Stimulated activated naive CD4-positive, alpha-beta T cell treated with Interleukin-2 at 50 U/mL for 16 hours (primary cell): Measurements from ENCODE around the gene NINL.

Experiments used
- DNase-seq: peaks from one replicate; lab custom pipeline; 2025; lab: John Stamatoyannopoulos, UW

Gene NINL

DNA sequence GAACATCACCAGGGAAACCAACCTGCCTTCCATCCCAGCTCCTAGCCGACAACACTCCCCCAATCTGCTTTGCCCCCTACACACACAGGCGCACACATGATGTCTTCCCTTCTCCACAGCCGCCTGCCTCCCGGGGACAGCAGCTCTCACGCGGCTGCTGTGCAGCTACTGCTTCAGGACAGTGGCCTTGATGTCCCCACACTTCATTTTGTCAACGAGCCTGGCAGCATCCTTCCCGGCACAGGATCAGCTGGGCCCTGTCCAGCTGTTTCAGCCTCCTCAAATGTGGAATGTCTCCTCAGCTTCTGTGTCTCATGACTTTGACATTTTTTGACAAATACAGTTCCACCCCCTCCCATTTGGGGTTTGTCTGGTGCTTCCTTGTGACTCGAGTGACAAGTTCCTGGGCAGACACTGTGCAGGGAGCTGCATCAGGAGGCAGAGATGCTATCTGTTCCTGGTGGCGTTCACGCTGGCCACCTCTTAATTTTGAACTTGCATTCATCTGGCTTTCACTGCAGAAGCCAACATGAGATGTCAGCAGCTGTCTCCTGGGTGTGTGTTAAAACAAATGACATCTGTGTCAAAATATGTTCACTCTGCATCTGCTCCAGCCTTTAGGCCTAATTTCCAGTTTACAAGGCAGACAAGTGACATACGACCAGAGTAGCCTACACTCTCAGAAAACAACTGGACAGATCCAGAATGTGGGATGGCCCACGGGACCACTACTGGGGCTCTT, 120.7 kb downstream of the NINL start:
- no peak for DNase-seq

DNA sequence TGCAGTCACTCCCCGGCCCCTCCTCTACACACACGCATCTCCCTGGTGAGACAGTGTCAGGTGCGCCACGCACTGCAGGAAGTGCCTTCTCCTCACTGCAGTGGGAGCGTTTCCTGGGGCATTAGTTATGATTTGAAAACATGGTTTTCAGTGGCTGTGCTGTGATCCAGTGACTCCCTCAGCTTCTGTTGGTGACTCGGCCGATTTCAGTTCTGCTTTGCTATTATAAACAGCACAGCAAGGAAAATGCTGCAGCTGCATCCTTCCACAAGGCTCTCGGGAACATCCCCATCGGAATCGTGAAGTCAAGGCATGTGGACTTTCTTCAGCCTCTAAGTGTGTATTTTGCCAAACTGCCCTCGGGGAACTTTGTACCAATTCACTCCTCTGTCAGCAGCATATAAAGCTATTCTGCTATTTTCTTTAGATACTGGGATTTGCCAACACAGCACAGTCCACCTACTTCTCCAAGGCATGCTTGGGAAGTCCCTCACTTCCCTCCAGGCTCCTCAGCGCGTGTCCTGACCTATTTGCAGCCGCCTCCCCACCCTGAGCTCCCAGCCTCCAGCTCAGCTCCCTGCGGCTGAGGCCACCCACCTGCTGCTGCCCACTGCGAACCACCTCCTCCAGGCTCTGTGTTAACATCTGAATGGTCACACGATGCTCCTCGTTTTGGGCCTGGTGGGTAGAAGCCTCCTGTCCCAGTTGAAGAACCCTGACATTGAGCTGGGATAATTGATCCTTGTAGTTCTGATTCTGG, 123.4 kb downstream of the NINL start:
- DNase-seq: no peak

DNA sequence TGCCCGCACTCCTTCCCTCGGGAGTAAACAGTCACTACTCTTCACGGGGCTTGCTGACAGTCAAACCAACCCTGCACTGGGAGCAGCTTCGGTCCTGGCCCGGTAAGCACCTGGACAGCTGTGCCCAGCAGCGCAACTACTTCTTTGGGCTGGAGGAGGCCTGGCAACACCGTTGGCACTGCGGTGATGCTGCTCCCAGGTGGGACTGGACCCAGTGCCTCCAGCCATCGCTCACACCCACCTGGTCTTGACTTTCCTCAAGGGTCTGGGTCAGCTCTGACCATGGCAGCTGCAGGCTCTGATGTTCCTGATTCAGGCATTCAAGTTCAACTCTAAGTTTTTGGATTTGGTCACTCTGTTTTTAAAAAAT, 124.1 kb downstream of the NINL start:
- no peak for DNase-seq

DNA sequence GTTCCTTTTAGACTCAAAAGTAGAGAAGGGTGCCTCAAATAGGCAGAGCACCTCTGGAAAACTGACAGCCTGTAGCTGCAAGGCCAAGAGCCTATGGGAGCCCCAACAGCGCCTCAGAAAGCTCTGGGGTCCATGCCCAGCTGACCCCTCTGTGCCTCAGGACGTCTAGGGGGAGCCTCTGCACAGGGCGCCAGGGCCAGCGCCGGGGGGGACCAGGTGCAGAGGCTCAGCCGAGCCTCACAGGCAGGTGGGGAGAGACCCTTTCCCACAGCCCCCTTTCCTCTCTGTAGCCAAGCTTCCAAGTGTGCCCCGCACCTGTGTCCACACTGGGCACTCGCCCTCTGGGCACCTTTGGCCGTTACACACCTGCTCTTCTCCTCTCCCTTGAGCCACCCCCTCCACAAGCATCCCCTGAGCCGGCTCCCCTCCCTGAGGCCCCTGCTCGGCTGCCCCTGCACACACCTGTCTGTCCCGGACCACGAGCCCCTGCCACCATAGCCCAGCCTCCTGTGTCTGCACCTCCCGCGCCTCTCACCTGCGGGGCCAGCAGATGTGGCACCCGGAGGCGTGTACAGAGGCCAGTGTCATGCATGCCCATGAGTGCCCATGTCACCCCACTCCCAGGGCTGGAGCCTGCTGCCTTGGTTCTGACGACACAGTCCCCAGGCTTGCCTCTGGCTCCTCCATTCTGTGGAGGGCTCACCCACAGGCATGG, 124.6 kb downstream of the NINL start:
- no peak for DNase-seq

DNA sequence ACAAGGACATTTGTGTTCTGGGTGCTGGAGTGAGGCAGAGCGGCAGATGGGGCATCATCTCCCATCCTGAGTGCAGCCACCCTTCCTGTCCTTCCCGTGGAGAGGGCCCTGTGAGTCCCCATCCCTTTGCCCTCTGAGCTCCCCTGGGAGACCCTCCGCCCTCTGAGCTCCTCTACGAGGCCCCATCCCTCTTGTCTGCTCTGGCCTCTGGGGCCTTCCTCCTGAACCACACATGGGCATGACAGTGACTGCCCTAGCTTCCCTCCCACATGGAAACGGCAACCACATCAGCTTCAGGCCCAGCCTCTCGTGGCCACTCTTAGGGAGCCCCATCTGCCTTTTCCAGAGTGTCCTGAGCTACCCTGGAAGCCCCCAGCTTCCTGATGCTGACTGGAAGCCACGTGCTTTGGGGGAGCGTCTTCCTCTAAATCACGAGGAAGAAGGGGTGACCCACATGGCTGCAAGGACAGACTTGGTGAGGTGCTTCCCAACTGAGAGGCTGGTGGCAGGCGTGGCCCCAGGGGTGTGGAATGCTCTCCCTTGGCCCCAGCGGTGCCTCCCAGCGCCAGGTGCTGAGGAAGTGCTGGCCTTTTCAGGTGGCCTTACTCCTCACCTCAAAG, 125.3 kb downstream of the NINL start:
- DNase-seq: no peak

DNA sequence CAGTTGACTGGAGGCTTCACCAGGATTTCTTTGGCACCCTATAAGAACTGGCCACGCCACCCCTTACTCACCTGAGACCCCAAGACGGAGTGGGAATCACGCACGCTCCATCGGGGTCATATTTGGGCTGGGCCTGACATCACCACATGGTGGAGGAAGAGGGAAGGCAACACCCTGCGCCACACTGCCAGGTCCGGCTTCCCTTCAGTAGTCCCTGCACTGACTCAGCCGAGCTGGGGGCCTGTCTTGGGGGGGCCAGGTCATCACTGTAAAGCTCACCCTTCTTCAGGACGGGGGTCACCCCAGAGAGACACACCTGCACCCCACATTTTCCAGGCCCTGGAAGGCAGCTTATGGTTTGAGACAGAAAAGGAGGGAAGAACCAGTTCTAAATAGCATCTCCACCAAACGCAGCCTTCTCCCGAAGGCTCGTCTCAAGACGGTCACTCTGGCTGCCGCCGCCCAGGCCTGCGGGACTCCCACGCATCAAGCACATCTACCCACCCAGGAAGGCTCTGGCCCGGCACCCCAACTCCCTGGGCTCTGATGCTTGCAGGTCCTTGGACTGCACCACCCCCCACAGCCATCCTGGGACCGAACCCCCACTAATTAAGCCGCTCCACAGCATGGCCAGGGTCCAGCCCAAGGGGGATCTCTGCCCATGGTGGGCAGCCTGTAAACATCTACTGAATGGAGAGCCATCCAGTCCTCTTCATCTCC, 126.1 kb downstream of the NINL start:
- no peak for DNase-seq

DNA sequence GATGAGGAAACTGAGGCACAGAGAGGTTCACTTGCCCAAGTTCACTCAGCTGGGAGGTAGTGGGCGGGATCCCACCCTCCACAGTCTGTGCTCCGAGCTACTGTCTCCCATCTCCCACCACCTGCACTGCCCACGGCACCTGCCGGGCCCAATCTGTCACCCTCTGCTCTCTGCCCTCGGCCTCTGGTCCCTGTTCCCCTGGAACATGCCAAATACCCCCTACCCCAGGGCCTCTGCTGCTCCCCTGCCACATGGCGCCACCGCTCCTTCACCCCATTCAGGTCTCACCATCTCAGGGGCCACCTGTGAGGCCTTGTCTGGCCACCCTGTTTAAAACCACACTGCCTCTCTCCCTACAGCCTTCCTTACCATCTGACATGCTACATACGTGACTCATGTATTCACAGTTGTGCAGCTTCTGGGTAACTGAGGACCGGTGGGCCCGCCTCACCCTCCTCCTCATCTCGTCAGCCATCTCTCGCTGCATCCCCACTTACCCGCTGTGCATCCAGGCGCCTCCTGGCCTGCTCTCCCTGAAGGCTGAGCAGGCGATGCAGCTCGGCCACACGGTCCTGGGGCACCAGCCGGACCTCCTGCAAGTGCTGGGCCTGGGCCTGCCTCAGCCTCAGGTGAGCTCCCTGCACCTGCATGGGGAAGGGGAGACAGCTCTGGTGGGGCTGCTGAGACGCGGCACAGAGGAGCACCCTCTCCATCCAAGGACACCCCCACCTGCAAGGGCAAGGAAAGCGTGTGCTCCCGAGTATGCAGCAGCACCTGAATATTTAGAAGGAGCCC, 127.2 kb downstream of the NINL start:
- DNase-seq: no peak

DNA sequence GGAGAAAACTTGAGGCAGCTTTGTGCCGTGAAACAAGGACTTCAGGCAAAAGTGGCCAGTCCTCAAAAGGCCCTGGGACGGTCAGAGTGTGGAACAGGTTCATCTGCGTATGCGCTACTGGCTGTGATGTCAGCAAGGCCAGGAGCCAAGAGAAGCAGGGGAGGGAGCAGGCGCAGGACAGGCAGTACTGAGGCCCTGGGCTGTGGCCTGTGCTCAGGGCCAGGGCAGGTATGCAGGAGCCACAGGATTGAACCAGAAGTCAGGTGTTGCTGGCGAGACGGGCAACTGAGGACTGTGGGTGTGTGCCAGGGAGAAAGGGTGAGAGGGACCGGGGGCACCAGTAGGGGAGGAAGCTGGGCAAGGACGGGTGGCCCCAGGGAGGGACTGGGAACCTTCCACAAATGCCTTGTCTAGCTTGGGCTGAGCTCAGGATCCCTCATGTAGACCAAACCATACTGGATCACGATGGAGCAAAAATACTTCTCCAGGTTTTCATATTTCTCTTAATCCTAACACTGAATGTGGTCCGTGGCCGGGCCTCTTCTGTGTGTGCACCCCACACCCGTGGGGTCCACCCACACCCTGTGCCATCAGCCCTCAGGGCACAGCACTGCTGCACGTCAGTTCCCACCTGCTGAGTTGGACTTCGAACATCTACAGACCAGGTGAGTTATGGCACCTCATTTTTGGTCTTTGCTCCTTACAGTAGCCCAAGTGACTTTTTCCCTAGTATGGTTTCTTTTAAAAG, 131.0 kb downstream of the NINL start:
- DNase-seq: no peak

DNA sequence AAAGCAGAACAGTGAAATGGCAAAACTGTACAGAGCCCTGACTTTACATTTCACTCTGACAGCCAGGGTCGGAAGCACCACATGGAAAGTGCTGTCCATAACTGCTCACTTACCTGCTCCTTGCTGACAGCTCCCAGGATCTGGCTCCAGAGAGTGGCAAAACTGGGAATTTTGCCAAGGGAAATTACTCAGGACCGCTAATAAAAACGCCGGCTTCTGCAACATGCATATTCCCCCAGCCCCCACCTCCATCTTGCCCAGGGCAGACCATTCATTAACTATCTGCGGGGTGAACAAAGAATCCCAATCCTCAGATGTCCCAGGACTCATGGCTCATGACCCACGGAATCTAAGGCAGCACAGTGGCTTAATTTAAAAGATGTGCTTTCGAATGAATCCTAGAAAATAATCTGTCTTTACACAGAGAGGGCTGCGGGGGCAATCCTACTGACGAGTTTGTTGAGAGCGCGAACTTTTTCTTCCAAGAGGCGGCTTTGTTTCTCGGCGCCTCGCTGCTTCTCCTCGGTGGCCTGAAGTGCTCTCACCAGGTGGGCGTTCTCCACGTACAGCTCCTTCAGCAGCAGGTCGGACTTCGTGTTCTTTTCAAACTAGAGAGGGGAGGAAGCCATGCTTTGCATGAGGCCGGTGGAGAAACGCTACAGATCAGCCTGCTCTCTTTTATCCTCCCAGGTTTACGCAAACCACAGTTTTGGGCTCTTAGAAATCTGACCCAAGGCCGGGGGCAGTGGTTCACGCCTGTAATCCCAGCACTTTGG, 132.1 kb downstream of the NINL start:
- DNase-seq: no peak

DNA sequence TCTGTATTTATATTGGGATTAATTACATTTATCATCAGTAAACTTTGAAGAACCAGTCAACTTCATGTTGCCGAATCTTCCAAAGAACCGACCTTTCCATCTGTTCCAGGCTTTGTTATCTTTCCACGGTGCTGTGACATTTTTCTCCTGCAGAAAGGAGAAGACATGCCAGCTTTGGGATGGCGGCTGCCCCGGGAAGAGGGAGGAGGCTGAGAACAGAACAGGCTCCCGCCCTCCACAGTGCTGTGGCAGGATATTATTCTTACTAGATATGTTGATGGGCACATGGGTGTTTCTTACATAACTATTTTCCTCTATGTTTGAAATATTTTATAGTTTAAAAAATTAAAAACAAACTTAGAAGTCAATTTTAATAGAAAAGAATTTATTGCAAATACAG, 133.0 kb downstream of the NINL start:
- no peak for DNase-seq

DNA sequence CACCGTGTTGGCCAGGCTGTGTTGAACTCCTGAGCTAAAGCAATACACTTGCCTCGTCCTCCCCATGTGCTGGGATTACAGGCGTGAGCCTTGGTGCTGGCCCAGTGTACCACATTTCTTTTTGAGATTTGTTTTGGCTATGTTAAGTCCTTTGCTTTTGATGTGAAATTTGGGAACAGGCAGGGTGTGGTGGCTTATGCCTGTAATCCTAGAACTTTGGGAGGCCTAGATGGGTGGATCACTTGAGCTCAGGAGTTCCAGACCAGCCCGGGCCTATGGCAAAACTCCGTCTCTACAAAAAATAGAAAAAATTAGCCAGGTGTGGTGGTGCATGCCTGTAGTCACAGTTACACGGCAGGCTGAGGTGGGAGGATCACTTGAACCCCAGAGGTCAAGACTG, 137.7 kb downstream of the NINL start:
- no peak for DNase-seq

DNA sequence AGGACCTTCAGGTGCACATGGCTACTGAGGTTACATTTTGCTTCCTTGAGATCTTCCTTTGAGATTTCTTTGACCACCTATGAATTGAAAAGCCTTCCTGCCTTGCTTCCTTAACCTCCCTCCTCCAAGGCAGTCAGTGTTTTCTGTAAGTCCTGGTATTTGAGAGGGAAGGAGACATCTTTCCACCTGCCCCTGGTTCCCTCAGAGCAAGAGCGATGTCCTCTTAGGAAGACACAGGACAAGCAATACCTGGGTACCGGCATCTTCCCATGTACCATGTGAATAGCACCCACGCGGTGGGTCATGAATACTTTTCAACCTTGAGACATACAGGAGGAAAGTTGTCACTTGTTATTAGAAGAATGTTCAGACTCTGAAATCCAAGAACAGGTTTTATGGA, 140.8 kb downstream of the NINL start:
- DNase-seq: no peak

DNA sequence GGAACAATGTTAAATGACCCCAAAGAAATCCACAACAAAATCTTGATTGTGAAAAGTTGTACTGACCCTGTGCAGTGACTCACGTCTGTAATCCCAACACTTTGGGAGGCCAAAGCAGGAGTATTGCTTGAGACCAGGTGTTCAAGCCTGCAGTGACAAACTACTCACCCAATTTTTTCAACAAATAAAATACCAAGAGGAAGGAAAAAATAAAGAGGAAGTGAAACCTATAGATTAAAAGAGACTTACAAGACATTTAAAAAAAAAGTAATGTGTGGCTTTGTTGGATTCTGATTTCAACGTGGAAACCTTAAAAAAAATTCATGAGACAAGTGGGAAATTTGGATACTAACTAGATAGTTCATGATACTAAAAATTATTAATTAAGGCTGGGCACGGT, 146.0 kb downstream of the NINL start:
- DNase-seq: no peak

DNA sequence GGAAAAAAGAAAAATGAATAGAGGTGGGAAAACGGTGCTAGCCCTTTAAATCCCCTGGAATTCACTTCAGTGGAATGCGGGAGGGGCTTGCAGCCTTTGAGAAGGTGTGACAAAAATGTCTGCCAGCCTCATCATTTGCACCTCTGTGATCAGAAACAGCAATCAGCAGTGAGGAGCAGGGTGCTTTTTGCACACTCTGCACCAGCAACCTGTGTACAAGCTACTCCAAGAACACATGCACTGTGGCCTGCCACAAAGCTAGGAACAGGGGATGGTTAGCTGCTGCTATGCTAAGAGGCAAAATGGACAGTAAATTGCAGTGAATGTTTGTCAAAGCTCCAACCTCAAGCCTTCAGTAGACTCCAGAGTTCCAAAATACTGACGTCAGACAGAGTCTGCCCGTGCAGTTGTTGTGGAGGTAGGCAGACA, 148.2 kb downstream of the NINL start:
- no peak for DNase-seq

DNA sequence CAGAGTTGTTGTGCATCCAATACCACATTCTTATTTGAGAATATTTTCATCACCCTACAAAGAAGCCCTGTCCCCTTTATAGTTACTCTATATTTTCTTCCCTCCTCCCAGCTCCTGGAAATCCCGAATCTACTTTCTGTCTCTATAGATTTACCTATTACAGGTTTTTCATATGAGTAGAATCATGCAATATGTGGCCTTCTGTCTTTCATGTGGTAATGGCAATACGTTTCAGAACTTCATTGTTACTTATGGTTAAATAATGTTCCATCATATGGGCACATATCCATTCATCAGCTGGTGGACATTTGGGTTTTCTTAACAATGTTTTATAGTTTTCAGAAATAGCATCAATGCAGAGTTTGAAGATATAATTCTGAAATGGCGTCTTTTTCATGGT, 160.8 kb downstream of the NINL start:
- DNase-seq: no peak

DNA sequence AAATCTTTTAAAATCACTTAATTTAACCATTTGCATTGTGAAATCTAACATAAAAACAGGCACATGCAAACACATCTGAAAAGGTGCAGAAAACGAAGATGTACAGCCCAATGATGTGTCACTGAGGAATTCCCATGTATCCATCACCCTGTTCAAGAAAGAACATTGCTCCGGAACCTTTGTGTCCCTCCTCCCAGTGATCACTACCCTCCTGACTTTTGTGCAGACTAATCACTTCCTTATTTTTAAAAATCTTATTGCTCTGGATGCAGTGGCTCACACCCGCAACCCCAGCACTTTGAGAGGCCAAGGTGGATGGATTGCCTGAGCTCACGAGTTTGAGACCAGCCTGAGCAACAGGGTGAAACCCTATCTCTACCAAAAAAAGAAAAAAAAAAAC, 163.3 kb downstream of the NINL start:
- DNase-seq: no peak

DNA sequence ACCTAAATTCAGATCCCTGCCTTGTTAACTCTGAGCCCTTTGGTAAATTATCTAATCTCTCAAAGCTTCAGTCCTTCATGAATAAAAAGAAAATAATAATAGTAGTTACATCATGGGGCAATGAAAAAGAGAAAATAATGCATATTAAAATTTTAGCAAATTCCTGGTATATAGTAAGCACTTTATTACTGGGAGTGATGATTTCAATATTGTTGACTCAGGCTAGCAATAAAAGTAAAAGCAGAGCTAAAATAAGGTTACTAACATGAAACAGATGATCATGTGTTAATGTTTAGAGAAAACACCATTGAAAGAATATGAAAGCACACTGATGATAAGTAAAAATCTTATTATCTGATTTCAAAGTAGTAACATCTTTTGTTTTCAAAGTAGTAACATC, 164.2 kb downstream of the NINL start:
- no peak for DNase-seq

DNA sequence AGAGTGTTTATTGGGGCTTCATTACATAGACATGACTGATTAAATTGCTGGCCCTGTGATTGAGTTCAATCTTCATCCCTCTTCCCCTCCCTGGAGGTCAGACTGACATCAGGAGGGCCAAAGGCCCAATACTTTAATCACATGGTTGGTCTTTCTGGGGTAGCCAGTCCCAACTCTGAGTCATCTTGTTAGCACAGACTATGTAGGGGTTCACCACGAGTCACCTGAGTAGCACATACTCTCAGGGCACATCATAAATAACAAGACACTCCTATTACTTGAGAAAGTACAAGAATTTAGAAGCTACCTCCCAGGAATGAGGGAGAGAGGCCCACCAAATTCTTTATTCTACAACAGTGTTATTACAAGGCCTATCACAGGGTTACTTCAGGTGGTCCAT, 166.6 kb downstream of the NINL start:
- no peak for DNase-seq

DNA sequence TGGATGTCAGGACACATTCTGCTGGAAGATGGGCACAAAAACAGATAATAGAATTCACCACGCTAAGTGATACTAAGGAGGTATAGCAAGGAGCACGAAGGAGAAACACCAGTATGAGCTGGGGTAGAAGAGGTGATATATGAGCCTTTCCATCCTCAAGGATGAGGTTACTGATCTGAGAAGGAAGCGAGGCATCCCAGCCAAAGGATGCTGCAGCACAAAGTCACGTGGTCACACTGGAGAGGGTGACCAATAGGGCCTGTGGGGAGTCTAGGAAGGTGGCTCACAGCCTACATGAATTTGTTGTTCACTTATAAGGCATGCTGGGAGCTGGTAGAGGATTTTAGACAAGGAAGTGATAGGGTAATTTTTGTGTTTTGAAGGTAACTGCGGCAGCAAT, 176.4 kb downstream of the NINL start:
- DNase-seq: no peak

DNA sequence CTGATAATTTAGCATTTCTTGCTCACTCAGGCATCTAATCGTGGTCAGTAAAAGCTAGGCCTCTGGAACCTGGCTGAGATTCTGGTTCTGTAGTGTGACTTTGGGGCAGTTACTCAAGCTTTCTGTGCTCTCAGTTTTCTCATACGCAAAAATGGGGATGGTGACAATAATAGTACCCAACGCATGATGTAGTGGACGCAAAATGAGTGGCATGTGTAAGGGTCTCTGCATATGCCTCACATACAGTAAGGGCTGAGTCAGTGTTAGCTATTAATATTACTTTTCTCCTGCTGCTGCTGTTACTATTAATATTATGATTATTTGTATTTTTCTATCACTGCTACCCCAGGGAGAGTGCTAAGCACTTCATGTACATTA, 177.2 kb downstream of the NINL start:
- DNase-seq: no peak
